Measurements from ENCODE around the gene TMED10.

DNA sequence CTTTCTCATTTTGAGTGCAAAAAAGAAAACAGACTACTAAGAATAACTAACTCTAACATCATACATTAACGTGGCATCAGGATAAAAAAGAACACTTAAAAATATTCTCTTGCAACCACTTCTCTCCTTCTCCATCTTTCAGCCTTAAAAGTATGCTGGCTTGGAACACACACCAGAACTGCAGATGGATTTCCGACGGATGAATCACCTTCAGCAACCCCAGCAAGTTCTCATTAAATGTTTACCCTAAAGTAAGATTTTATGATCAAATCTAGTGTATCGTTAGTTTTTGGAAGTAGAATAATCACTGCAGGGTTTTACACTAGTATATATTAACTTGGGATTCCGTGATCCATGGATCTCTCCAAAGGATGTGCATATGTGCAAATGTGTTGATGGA is 50.8 kb downstream of the TMED10 start:
- no peak for TF ChIP-seq TAF1 (IDR thresholded peaks at IDR 0.05; ENCODE audit: borderline replicate concordance, insufficient read depth, low read length)
- TF ChIP-seq SIN3A (IDR thresholded peaks at IDR 0.05; ENCODE audit: borderline replicate concordance, insufficient read depth, low read length) = no peak
- TF ChIP-seq POLR2AphosphoS5 (IDR thresholded peaks at IDR 0.05; ENCODE audit: low read depth, low read length) = no peak
